Activated T-helper 17 cell treated with anti-CD3 and anti-CD28 coated beads, Interleukin-2, amount 50 U/mL, for 72 hours (primary cell): ENCODE results near the gene SLC13A2. TPM values are rescaled to one million over a fixed set of nuclear protein-coding genes. Genes with fewer than 3 reads are reported as not detected.

Experiments
- ATAC-seq: fragments of 150-1000 bp; cut with Tn5 transposase; replicated peaks from 2 replicates; pipeline ENCODE4 v1.10.0; 2021; ENCODE audit warnings: mild to moderate bottlenecking, moderate library complexity
- H3K27ac Mint-ChIP-seq: one replicate; pipeline ENCODE4 v1.8.0; 2022; ENCODE audit warnings: mixed read lengths
- H3K27me3 Mint-ChIP-seq: one replicate; pipeline ENCODE4 v1.8.0; 2022; ENCODE audit warnings: mixed read lengths
- H3K36me3 Mint-ChIP-seq: one replicate; pipeline ENCODE4 v1.8.0; 2022; ENCODE audit warnings: low read depth, mild to moderate bottlenecking, mixed read lengths
- H3K4me1 Mint-ChIP-seq: one replicate; pipeline ENCODE4 v1.8.0; 2022; ENCODE audit warnings: mixed read lengths
- H3K4me3 Mint-ChIP-seq: one replicate; pipeline ENCODE4 v1.8.0; 2022; ENCODE audit warnings: mild to moderate bottlenecking, mixed read lengths
- H3K9me3 Mint-ChIP-seq: one replicate; pipeline ENCODE4 v1.8.0; 2022; ENCODE audit warnings: mixed read lengths
- total RNA-seq, 2 donors: library from RNA; stranded (reverse); gene quantifications; one replicate each; pipeline ENCODE4 v1.2.3, GENCODE V29; 2022

The SLC13A2 gene
- total RNA-seq, 2 donors from 2014 or later: not detected

- H3K36me3 Mint-ChIP-seq: no peaks in the 10 kb centered on the region
- ATAC-seq: no peak
- H3K4me3 Mint-ChIP-seq: no peak overlapping the region
- H3K9me3 Mint-ChIP-seq: no peaks in the 10 kb centered on the region
- H3K27ac Mint-ChIP-seq: no peak overlapping the region
- no peaks in the 10 kb centered on the region for H3K27me3 Mint-ChIP-seq
- no peaks in the 10 kb centered on the region for H3K4me1 Mint-ChIP-seq
Measured at GRCh38 chr17:28524476-28525424, 51.3 kb downstream of the SLC13A2 start.

DNA sequence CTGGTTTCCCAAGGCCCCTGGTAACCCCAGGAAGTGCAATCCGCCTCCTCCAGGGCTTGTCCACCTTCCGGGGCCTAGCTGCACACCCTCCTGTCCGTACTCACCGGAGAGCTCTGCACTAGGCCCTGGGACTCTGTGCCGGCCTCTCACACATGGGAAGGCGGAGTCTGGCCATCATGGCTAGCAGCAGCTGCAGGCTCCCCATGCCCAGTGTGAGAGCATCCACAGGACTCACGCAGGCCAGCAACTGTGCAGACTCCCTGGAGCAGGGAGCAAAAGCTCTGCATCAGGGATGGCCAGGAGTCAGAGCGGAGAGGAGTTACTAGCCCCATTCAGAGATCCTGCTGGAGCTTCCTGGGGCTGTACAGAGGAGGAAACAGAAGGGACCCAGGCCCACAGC is 52.9 kb downstream of the SLC13A2 start:
- H3K4me3 Mint-ChIP-seq: no peak overlapping the region
- no peaks in the 10 kb centered on the region for H3K9me3 Mint-ChIP-seq
- no peaks in the 10 kb centered on the region for H3K27me3 Mint-ChIP-seq
- H3K4me1 Mint-ChIP-seq: no peaks in the 10 kb centered on the region
- H3K36me3 Mint-ChIP-seq: no peaks in the 10 kb centered on the region
- no peak for ATAC-seq
- no peak overlapping the region for H3K27ac Mint-ChIP-seq

GRCh38 chr17:28527181-28527681 is 53.8 kb downstream of the SLC13A2 start:
- no peaks in the 10 kb centered on the region for H3K9me3 Mint-ChIP-seq
- H3K27ac Mint-ChIP-seq: no peak overlapping the region
- no peaks in the 10 kb centered on the region for H3K36me3 Mint-ChIP-seq
- no peak overlapping the region for H3K4me3 Mint-ChIP-seq
- ATAC-seq: no peak
- H3K27me3 Mint-ChIP-seq: no peaks in the 10 kb centered on the region
- no peaks in the 10 kb centered on the region for H3K4me1 Mint-ChIP-seq

DNA sequence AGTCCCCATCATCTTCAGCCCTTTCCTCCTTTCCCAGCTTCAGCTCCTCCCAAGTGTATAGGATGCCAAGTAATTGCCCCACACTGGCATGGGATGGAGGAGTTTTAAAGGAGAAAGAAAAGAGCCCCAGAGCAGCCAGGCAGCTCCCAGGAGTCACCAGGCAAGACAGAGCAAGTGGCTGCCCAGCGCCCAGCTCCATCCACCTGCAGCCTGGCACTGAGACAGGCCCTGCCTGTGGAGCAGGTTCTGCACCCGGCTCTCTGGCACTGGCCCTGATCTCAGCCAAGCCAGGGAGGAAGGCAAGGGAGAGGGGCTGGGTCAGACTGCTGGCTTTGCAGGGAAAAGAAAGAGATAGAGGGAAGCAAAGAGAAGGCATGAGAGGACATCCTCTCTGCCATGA is 54.4 kb downstream of the SLC13A2 start:
- Mint-ChIP-seq H3K4me1 (no peaks in the 10 kb centered on the region), H3K4me3 (no peak overlapping the region), H3K36me3 (no peaks in the 10 kb centered on the region), H3K27me3 (no peaks in the 10 kb centered on the region), H3K27ac (no peak overlapping the region), H3K9me3 (no peaks in the 10 kb centered on the region)
- no peak for ATAC-seq

DNA sequence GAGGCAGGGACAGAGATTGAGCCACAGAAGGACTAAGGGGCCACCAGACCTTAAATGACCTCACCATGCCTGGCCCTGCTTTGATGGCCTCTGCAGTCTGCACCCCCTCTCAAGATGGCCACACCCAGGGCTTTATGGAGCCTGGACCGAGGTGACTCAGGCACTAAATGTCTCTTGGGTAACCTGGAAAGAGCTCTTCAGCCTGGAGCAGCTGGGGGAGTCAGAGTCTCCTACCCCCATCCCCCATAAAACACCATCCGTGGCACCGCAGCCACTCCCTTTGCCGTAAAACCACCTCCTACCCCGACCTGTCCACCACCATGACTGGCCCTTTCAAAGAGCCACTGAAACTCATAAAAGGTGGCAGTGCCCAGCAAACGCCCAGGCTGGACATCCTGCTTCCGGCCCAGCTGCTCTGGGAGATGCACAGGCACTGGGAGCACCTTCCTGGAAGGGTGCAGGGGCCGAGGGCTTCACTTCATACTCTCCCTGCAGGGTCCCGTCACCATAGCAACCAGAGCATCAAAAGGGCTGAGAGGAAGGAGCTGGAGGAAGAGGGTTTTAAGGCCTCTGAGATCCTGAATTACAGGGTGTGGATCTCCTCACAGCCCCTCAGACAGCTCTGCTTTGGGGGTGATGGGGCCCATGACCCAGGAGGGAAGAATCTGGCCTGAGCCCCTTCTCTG is 55.0 kb downstream of the SLC13A2 start:
- Mint-ChIP-seq H3K27me3 (no peaks in the 10 kb centered on the region), H3K4me1 (no peaks in the 10 kb centered on the region), H3K9me3 (no peaks in the 10 kb centered on the region), H3K4me3 (no peak overlapping the region), H3K27ac (no peak overlapping the region), H3K36me3 (no peaks in the 10 kb centered on the region)
- no peak for ATAC-seq

DNA sequence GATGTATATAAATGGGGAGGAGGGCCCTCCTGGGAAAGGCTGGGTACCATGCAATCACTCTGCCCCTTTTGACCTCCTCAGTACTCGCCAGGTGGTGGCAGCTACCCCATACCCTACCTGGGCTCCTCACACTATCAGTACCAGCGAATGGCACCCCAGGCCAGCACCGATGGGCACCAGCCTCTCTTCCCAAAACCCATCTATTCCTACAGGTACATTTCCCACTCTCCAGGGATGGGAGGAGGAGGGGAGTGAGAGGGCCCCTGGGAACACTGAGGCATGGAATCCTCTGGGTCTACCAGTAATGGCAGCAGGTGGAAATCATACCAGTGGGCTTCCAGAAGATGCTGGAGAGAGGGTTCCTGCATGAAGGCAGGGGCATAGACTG is 55.6 kb downstream of the SLC13A2 start:
- no peaks in the 10 kb centered on the region for H3K4me1 Mint-ChIP-seq
- H3K27me3 Mint-ChIP-seq: no peaks in the 10 kb centered on the region
- no peak overlapping the region for H3K27ac Mint-ChIP-seq
- H3K4me3 Mint-ChIP-seq: no peak overlapping the region
- H3K36me3 Mint-ChIP-seq: no peaks in the 10 kb centered on the region
- no peak for ATAC-seq
- no peaks in the 10 kb centered on the region for H3K9me3 Mint-ChIP-seq

DNA sequence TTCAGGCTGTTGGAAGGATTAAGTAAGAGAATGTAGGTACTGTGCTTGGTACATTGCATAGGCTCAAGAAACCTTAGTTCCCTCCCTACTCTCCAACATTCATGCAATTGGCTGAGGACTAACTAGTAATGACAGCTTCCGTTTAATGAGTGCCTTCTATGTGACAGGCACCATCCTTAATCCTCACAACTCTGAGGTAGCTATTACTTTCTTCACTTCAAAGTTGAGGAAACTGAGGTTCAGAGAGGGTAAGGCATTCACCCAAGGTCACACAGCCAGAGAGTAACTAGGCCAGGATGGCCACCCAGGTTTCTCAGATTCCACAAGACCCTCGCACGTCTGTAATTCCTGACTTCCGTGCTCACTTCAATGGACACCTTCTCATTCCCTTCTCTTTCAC is 56.8 kb downstream of the SLC13A2 start:
- ATAC-seq: no peak
- H3K4me3 Mint-ChIP-seq: no peak overlapping the region
- no peaks in the 10 kb centered on the region for H3K36me3 Mint-ChIP-seq
- H3K27ac Mint-ChIP-seq: no peak overlapping the region
- no peaks in the 10 kb centered on the region for H3K9me3 Mint-ChIP-seq
- no peaks in the 10 kb centered on the region for H3K4me1 Mint-ChIP-seq
- H3K27me3 Mint-ChIP-seq: no peaks in the 10 kb centered on the region

- Mint-ChIP-seq H3K27me3 (no peaks in the 10 kb centered on the region), H3K4me1 (no peaks in the 10 kb centered on the region), H3K9me3 (no peaks in the 10 kb centered on the region), H3K4me3 (no peak overlapping the region), H3K27ac (no peak overlapping the region), H3K36me3 (no peaks in the 10 kb centered on the region)
- ATAC-seq: no peak
Measured at GRCh38 chr17:28530926-28531325, 57.5 kb downstream of the SLC13A2 start.

DNA sequence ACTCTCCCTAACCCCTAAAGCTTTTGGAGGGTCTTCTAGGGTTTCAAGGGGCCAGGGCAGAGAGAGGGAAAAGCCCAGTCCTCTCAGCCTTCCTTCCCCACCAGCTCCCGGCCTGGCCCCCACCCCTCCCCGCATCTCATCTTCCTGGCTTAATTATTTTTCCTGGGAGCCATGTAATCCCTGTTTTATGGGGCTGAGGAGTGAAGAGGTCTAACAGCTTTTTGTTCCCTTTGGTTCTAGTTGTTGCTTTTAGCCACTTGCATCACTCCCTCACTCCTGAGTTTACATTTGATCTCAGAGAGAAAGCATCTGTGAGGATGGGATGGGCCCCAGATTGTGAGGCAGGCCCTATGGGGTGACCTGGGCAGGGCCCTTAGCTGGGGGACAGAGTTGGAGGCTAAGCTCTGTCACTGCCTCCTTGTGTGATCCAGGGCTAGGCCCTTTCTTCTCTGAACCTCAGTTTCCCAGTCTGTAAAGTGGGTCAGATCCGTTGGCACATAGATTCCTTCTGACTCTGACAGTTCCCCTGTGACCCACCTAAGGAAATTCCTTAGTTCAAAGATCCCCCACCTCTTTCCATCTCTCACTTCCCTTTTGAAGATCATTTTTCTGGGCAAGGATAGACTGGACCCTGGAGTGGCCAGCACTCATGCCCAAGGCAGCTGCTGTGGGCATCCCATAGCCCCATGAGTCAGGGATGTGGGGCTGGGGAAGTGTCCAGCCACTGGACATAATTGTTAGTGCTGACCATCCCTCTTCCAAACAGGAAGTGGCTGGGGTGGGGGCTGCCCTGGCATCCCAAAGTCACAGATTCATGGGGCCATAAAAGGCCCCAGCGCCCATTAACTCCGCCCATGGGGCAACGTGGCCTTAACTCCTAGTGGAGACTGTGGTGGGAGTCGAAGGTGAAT is 58.9 kb downstream of the SLC13A2 start:
- no peaks in the 10 kb centered on the region for H3K36me3 Mint-ChIP-seq
- H3K27ac Mint-ChIP-seq: no peak overlapping the region
- no peak overlapping the region for H3K4me3 Mint-ChIP-seq
- no peaks in the 10 kb centered on the region for H3K9me3 Mint-ChIP-seq
- ATAC-seq: no peak
- H3K4me1 Mint-ChIP-seq: no peaks in the 10 kb centered on the region
- no peaks in the 10 kb centered on the region for H3K27me3 Mint-ChIP-seq

DNA sequence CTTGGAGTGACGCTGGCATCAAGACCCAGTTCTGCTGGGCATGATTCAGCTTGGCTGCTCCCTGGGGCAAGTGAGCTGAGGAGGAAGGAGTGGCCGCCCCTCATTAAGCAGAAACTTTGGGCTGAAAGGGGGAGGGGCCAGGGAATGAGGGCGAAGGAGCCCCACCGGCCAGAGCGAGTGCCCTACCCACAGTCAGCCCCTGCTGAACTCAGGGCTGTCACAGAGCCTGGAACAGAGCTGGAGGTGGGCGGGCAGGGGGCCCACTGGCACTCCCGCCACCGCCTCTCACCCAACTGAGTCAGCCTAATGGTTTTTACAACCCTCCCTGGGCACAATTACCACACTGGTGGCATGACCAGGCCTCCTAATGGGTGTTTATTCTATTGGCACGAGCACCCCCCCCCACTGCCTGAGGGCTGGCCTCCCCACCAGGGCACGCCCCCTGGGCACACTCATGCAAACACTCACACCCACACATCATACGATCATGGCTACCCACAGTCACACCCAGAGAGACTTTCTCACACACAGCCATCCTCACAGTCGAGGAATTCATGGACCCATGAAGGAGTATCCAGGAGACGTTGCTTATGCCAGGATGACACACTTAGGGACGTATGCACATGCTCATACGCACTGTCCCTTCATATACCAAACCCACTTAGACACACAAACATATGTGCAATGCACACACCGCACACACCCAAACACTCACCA is 59.8 kb downstream of the SLC13A2 start:
- no peaks in the 10 kb centered on the region for H3K36me3 Mint-ChIP-seq
- H3K4me3 Mint-ChIP-seq: no peak overlapping the region
- no peak overlapping the region for H3K27ac Mint-ChIP-seq
- no peaks in the 10 kb centered on the region for H3K4me1 Mint-ChIP-seq
- no peak for ATAC-seq
- no peaks in the 10 kb centered on the region for H3K27me3 Mint-ChIP-seq
- H3K9me3 Mint-ChIP-seq: no peaks in the 10 kb centered on the region

DNA sequence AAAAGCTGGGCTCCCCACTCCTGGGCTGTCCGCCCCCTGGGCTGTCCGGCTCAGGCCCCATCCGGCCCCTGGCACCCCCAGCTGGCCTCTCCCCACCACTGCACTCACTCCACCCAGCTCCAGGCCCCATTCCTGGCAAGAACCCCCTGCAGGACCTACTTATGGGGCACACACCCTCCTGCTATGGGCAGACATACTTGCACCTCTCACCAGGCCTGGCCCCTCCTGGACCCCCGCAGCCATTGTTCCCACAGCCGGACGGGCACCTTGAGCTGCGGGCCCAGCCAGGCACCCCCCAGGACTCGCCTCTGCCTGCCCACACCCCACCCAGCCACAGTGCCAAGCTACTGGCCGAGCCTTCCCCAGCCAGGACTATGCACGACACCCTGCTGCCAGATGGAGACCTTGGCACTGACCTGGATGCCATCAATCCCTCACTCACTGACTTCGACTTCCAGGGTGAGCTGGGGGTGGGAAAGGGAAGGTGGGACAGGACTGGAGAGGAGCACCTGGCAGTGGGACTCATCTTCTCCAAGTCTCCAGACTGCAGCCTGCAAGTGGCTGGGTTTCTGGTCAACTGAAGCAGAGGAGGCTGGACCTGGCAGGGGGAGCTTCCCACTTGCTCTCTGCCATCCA is 61.4 kb downstream of the SLC13A2 start:
- no peaks in the 10 kb centered on the region for H3K36me3 Mint-ChIP-seq
- H3K4me1 Mint-ChIP-seq: no peaks in the 10 kb centered on the region
- no peak for ATAC-seq
- H3K27me3 Mint-ChIP-seq: no peaks in the 10 kb centered on the region
- H3K9me3 Mint-ChIP-seq: no peaks in the 10 kb centered on the region
- no peak overlapping the region for H3K27ac Mint-ChIP-seq
- no peak overlapping the region for H3K4me3 Mint-ChIP-seq

DNA sequence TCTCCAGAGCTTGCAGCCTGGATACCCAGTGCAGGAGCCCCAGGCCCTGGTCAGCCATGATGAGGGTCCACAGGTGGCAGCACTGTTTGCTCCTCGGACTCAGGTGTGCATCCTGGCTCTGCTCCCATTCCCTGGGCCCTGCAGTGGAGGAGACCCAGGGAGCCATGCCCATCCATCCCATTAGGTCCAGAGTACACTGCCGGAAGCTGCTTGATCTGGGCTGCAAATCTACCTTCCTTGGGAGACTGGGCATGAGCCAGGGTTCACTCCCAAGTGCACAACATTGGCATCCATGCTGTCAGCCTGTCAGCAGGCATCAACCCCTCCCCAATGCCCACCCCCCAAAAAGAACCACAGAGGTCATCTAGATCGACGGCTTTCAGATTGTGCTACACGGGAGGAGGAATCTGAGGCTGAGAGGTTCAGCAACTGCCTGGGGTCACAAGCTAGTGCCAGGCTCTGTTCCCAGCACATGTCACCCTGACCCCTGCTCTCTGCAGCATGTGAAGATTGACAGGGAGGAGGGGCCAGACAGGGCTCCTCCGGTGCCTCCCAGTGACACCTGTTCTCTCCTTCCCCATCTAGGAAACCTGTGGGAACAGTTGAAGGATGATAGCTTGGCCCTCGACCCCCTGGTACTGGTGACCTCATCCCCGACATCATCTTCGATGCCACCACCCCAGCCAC is 63.2 kb downstream of the SLC13A2 start:
- H3K9me3 Mint-ChIP-seq: no peaks in the 10 kb centered on the region
- no peaks in the 10 kb centered on the region for H3K36me3 Mint-ChIP-seq
- no peaks in the 10 kb centered on the region for H3K4me1 Mint-ChIP-seq
- no peak overlapping the region for H3K4me3 Mint-ChIP-seq
- ATAC-seq: no peak
- no peaks in the 10 kb centered on the region for H3K27me3 Mint-ChIP-seq
- H3K27ac Mint-ChIP-seq: no peak overlapping the region

- no peak overlapping the region for H3K27ac Mint-ChIP-seq
- H3K36me3 Mint-ChIP-seq: no peaks in the 10 kb centered on the region
- no peaks in the 10 kb centered on the region for H3K4me1 Mint-ChIP-seq
- no peaks in the 10 kb centered on the region for H3K9me3 Mint-ChIP-seq
- no peak for ATAC-seq
- no peaks in the 10 kb centered on the region for H3K27me3 Mint-ChIP-seq
- H3K4me3 Mint-ChIP-seq: no peak overlapping the region
Measured at GRCh38 chr17:28537219-28537610, 63.8 kb downstream of the SLC13A2 start.
